H1 (cell line): ENCODE measurements around the gene CDYL. TPM values are rescaled to one million over a fixed set of nuclear protein-coding genes. Genes with fewer than 3 reads are reported as not detected.

ENCODE experiments used
- CTCF ChIA-PET: fragments of 300-600 bp; sonication (Branson Sonifier 250); formaldehyde crosslinking; loops from one replicate; lab custom pipeline; 2021; ENCODE audit not compliant: partially characterized antibody; lab: Charles Lee
- POLR2A ChIA-PET: fragments of 300-600 bp; sonication (Branson Sonifier 250); formaldehyde crosslinking; loops from one replicate; lab custom pipeline; 2021; ENCODE audit warnings: inconsistent platforms; ENCODE audit not compliant: partially characterized antibody; lab: Charles Lee
- DNase-seq, 2 experiments: peaks; one replicate each; pipeline versions ENCODE4 v3.0.0 to v3.0.0-alpha.2; 2010 to 2022; ENCODE audit warnings: low spot score in 2 of 2, low read depth in 1 of 2, mixed read lengths in 1 of 2
- FAIRE-seq: peaks from 2 replicates; lab custom pipeline; 2011; peaks lifted over from hg19 to GRCh38; lab: Jason Lieb, UNC
- H2AFZ ChIP-seq: 2 replicates; pipeline ENCODE4 v1.8.1; 2012; ENCODE audit warnings: low read length, inconsistent platforms
- H2AK5ac ChIP-seq: 2 replicates; pipeline ENCODE4 v1.6.1; 2013; ENCODE audit warnings: low read depth, low read length
- H2BK120ac ChIP-seq: replicated peaks from 2 replicates; pipeline ENCODE3; 2013; ENCODE audit warnings: low read depth, low read length, inconsistent platforms
- H2BK12ac ChIP-seq: 2 replicates; pipeline ENCODE4 v1.6.1; 2013; ENCODE audit warnings: low read depth, low read length
- H2BK15ac ChIP-seq: 2 replicates; pipeline ENCODE4 v1.6.1; 2013; ENCODE audit warnings: low read length
- H2BK20ac ChIP-seq: 2 replicates; pipeline ENCODE4 v1.6.1; 2013; ENCODE audit warnings: low read length
- H2BK5ac ChIP-seq: 2 replicates; pipeline ENCODE4 v1.6.1; 2013; ENCODE audit warnings: low read depth, low read length
- H3K14ac ChIP-seq: 2 replicates; pipeline ENCODE4 v1.6.1; 2013; ENCODE audit warnings: inconsistent platforms; ENCODE audit not compliant: insufficient read length
- H3K18ac ChIP-seq: 2 replicates; pipeline ENCODE4 v1.6.1; 2013; ENCODE audit warnings: low read length; ENCODE audit errors: extremely low read depth
- H3K23ac ChIP-seq: 2 replicates; pipeline ENCODE4 v1.6.1; 2013; ENCODE audit warnings: inconsistent platforms; ENCODE audit not compliant: insufficient read length
- H3K23me2 ChIP-seq: 2 replicates; pipeline ENCODE4 v1.6.1; 2013; ENCODE audit warnings: low read depth, low read length
- H3K27ac ChIP-seq: 2 replicates; pipeline ENCODE4 v1.6.1; 2011; ENCODE audit warnings: low read depth, low read length, inconsistent platforms
- H3K27me3 ChIP-seq, 4 experiments: replicated peaks in 1 of 4; 1 replicate in 1 of 4; 2 replicates in 3 of 4; pipeline versions ENCODE4 v1.6.1 to v1.8.1; 2011 to 2013; ENCODE audit warnings: low read length in 3 of 4, mild to moderate bottlenecking in 3 of 4, inconsistent platforms in 2 of 4, mixed read lengths in 2 of 4, moderate library complexity in 1 of 4; ENCODE audit not compliant: control insufficient read depth in 3 of 4, insufficient read depth in 3 of 4; ENCODE audit errors: extremely low read depth in 1 of 4
- H3K36me3 ChIP-seq, 4 experiments: 2 replicates each; pipeline versions ENCODE4 v1.6.1 to v1.8.1; 2011 to 2013; ENCODE audit warnings: mild to moderate bottlenecking in 4 of 4, low read length in 3 of 4, moderate library complexity in 2 of 4, control low read depth in 1 of 4, inconsistent platforms in 1 of 4; ENCODE audit not compliant: insufficient read depth in 4 of 4, control insufficient read depth in 2 of 4
- H3K4ac ChIP-seq: replicated peaks from 2 replicates; pipeline ENCODE3; 2013; ENCODE audit warnings: low read length, low read depth, mixed read lengths, inconsistent platforms; ENCODE audit not compliant: insufficient read length
- H3K4me1 ChIP-seq, 4 experiments: replicated peaks in 1 of 4; 1 replicate in 1 of 4; 2 replicates in 3 of 4; pipeline versions ENCODE4 v1.6.1 to v1.8.1; 2011 to 2013; ENCODE audit warnings: low read length in 3 of 4, inconsistent platforms in 2 of 4, mixed read lengths in 1 of 4; ENCODE audit not compliant: insufficient read depth in 4 of 4, control insufficient read depth in 3 of 4
- H3K4me2 ChIP-seq, 2 experiments: 2 replicates each; pipeline versions ENCODE4 v1.6.1 to v1.8.1; 2011 to 2013; ENCODE audit warnings: low read depth in 2 of 2, low read length in 2 of 2, control low read depth in 1 of 2, inconsistent platforms in 1 of 2, mild to moderate bottlenecking in 1 of 2; ENCODE audit not compliant: insufficient read depth in 1 of 2
- H3K4me3 ChIP-seq, 4 experiments: fragments of 200-600, 300-600 bp in 1 of 4; sonication (generic), shearing (Covaris generic), sonication (Bioruptor Twin) in 1 of 4; 2 replicates each; pipeline versions ENCODE4 v1.5.1 to v1.8.1; 2011 to 2016; ENCODE audit warnings: low read length in 4 of 4, low read depth in 3 of 4, control low read depth in 2 of 4, inconsistent platforms in 2 of 4, mild to moderate bottlenecking in 2 of 4, mixed read lengths in 1 of 4, moderate library complexity in 1 of 4; ENCODE audit not compliant: insufficient read depth in 2 of 4; ENCODE audit errors: extremely low read depth in 1 of 4
- H3K56ac ChIP-seq: replicated peaks from 2 replicates; pipeline ENCODE3; 2013; ENCODE audit warnings: low read depth, mild to moderate bottlenecking, mixed read lengths, low read length, inconsistent platforms; ENCODE audit not compliant: insufficient read length
- H3K79me1 ChIP-seq: 2 replicates; pipeline ENCODE4 v1.6.1; 2013; ENCODE audit warnings: low read depth, low read length, control low read depth
- H3K79me2 ChIP-seq, 2 experiments: 2 replicates each; pipeline versions ENCODE4 v1.6.1 to v1.8.1; 2012 to 2013; ENCODE audit warnings: low read length in 2 of 2, mild to moderate bottlenecking in 2 of 2, inconsistent platforms in 1 of 2; ENCODE audit not compliant: insufficient read depth in 2 of 2, control insufficient read depth in 1 of 2
- H3K9ac ChIP-seq, 4 experiments: replicated peaks in 1 of 4; 1 replicate in 1 of 4; 2 replicates in 3 of 4; pipeline versions ENCODE4 v1.6.1 to v1.8.1; 2011 to 2013; ENCODE audit warnings: low read depth in 3 of 4, low read length in 3 of 4, control low read depth in 2 of 4, mild to moderate bottlenecking in 2 of 4, moderate library complexity in 2 of 4, inconsistent platforms in 1 of 4; ENCODE audit errors: extremely low read depth in 1 of 4
- H3K9me3 ChIP-seq, 2 experiments: 2 replicates each; pipeline versions ENCODE4 v1.6.1 to v1.8.1; 2012 to 2013; ENCODE audit warnings: mild to moderate bottlenecking in 2 of 2, moderate library complexity in 2 of 2, control low read depth in 1 of 2, inconsistent platforms in 1 of 2, low read depth in 1 of 2, low read length in 1 of 2, mixed read lengths in 1 of 2; ENCODE audit not compliant: insufficient read depth in 2 of 2
- H4K20me1 ChIP-seq, 2 experiments: replicated peaks in 1 of 2; 2 replicates each; pipeline versions ENCODE3 to v1.8.1; 2011 to 2013; ENCODE audit warnings: inconsistent platforms in 2 of 2, low read length in 2 of 2, mild to moderate bottlenecking in 1 of 2; ENCODE audit not compliant: insufficient read depth in 2 of 2, control insufficient read depth in 1 of 2
- H4K5ac ChIP-seq: 2 replicates; pipeline ENCODE4 v1.6.1; 2013; ENCODE audit warnings: low read length, low read depth, mixed read lengths, inconsistent platforms; ENCODE audit not compliant: insufficient read length
- H4K8ac ChIP-seq: 2 replicates; pipeline ENCODE4 v1.8.0; 2013; ENCODE audit warnings: mild to moderate bottlenecking, moderate library complexity, low read length, inconsistent platforms; ENCODE audit not compliant: insufficient read depth; ENCODE audit errors: extremely low read depth
- H4K91ac ChIP-seq: replicated peaks from 2 replicates; pipeline ENCODE3; 2013; ENCODE audit warnings: low read length, mixed read lengths, inconsistent platforms; ENCODE audit not compliant: insufficient read length
- ASH2L ChIP-seq: fragments of 200-600, 300-600 bp; sonication (generic); IDR thresholded peaks from one replicate; pipeline ENCODE4 v1.7.1; 2017; ENCODE audit warnings: low read length
- CREB1 ChIP-seq: IDR thresholded peaks from 2 replicates; pipeline ENCODE4 v1.6.1; 2012; ENCODE audit warnings: inconsistent platforms
- GABPA ChIP-seq: IDR thresholded peaks from 2 replicates; pipeline ENCODE4 v1.6.1; 2011; ENCODE audit warnings: mild to moderate bottlenecking, low read length, moderate library complexity, borderline replicate concordance; ENCODE audit not compliant: insufficient read depth
- HDAC2 ChIP-seq, 2 experiments: fragments of 300-600 bp in 1 of 2; sonication (generic) in 1 of 2; IDR thresholded peaks; 2 replicates each; pipeline ENCODE4 v1.6.1; 2011 to 2012; ENCODE audit warnings: low read depth in 2 of 2, low read length in 2 of 2, mild to moderate bottlenecking in 2 of 2, moderate library complexity in 2 of 2, borderline replicate concordance in 1 of 2, inconsistent platforms in 1 of 2
- HDAC6 ChIP-seq: IDR thresholded peaks from one replicate; pipeline ENCODE4 v1.7.1; 2012; ENCODE audit warnings: low read depth, mild to moderate bottlenecking, inconsistent platforms, low read length, moderate library complexity
- NRF1 ChIP-seq: IDR thresholded peaks from 2 replicates; pipeline ENCODE4 v1.6.1; 2011; ENCODE audit warnings: mild to moderate bottlenecking, low read depth, low read length, improper control_type of control experiment
- POLR2A ChIP-seq, 2 experiments: IDR thresholded peaks; 1 replicate in 1 of 2; 2 replicates in 1 of 2; pipeline ENCODE4 v1.6.1; 2011; ENCODE audit warnings: low read depth in 2 of 2, low read length in 2 of 2, mild to moderate bottlenecking in 2 of 2; ENCODE audit errors: control extremely low read depth in 1 of 2
- RFX5 ChIP-seq: IDR thresholded peaks from 2 replicates; pipeline ENCODE4 v1.6.1; 2011; ENCODE audit warnings: low read depth, low read length, improper control_type of control experiment, borderline replicate concordance
- TAF7 ChIP-seq: optimal IDR thresholded peaks from 2 replicates; pipeline ENCODE3; 2011; ENCODE audit warnings: low read depth, mild to moderate bottlenecking, inconsistent platforms, low read length, moderate library complexity, borderline replicate concordance
- TCF12 ChIP-seq: IDR thresholded peaks from 2 replicates; pipeline ENCODE4 v1.6.1; 2011; ENCODE audit warnings: low read depth, mild to moderate bottlenecking, low read length
- WGBS, 2 experiments: shearing (Covaris generic) in 1 of 2; methylation state at CpG; one replicate each; pipeline versions ENCODE4 v1.1.6 to v1.1.7; 2013 to 2015; ENCODE audit warnings: low lambda C conversion rate in 2 of 2, mixed read lengths in 2 of 2, inconsistent platforms in 1 of 2, low coverage in 1 of 2, missing lambda C conversion rate in 1 of 2; ENCODE audit not compliant: insufficient replicate concordance in 2 of 2, insufficient coverage in 1 of 2, insufficient read length in 1 of 2; ENCODE audit errors: extremely low coverage in 1 of 2, missing lambda C conversion rate in 1 of 2; 5-methylcytosine and 5-hydroxymethylcytosine counted together
- polyA plus RNA-seq, 7 experiments: library from polyadenylated mRNA; depleted of rRNA in 3 of 7; stranded (reverse) in 5 of 7; unstranded in 2 of 7; fragments of >200 nt in 5 of 7; fragments of 200-250 nt in 2 of 7; gene quantifications; 1 replicate in 5 of 7; 2 replicates in 1 of 7; 4 replicates in 1 of 7; pipeline versions ENCODE4 v1.2.1 to v1.2.3, GENCODE V29; 2011 to 2013; ENCODE audit warnings: missing spikeins in 2 of 7, mixed read lengths in 2 of 7
- total RNA-seq: library from RNA; stranded (reverse); fragmentation: NEBNext Ultra II Directional; extraction: Animal tissue kit (Norgen Biotek cat#: 25700); gene quantifications from 2 replicates; pipeline ENCODE4 v1.2.1, GENCODE V29; 2021
- TF ChIP-seq, protein P1 (sequence below): IDR thresholded peaks from 2 replicates; pipeline ENCODE4 v1.6.1; 2012; ENCODE audit warnings: inconsistent platforms

CDYL gene
- total and polyA plus RNA-seq, 2 of the 8 experiments (the other 6 are each of a cell fraction or from before 2014, with no cell fraction given) = 56.4 to 119 TPM

DNA sequence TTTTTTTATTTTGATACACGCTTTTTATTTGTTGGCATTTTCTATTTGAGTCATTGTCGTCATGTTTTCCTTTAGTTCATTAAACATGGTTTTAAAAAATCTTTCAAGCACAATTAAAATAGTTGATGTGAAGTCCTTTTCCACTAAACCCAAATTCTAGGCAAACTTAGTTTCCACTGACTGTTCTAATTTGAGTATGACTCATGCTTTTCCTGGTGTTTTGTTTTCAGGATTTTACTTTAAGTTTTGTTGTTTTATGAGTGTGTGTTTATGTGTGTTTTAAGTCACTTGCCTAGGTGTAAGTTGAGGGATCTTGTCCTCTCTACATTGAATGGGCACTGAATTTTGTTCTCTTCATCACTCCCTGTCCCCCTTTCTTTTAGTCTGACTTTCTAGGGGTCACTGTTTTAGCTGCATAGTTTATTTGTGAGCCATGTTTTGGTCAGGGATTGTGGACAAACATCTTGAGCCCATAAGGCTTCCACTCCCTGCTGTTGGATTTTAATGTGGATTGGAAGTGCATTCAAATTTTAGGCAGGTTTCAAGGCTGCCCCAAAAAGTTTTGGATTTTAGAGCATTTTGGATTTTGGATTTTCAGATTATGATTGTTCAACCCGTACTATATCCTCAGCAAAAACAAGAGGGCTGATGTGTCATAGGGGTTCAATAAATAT is 94.8 kb downstream of the CDYL start:
- H2BK20ac ChIP-seq = no peak overlapping the region
- H3K4me3 ChIP-seq = no peak overlapping the region
- peaks cover 9% of the 10 kb centered on the region for H3K79me1 ChIP-seq
- H4K20me1 ChIP-seq = peaks cover 26 to 41% of the 10 kb centered on the region in 2 experiments
- no peaks in the 10 kb centered on the region for H3K9me3 ChIP-seq
- H2BK15ac ChIP-seq = no peak overlapping the region
- H2AFZ ChIP-seq = no peak overlapping the region
- H2BK5ac ChIP-seq = no peak overlapping the region
- no peak for DNase-seq
- no peak overlapping the region for H2AK5ac ChIP-seq
- H2BK12ac ChIP-seq = no peak overlapping the region
- H3K56ac ChIP-seq = no peak overlapping the region
- no peak overlapping the region for H3K4me2 ChIP-seq
- H3K4ac ChIP-seq = no peak overlapping the region
- peaks cover 10 to 99% of the 10 kb centered on the region in 2 experiments; a peak in 3 of 4 replicates for H3K79me2 ChIP-seq
- peaks cover 0 to 3% (median 1%) of the 10 kb centered on the region in 4 experiments; a peak in 2 of 8 replicates for H3K36me3 ChIP-seq
- no peak for FAIRE-seq
- WGBS, 2 experiments = 93% methylated on average over 3 of the region's 3 CpGs; no CpG with 5 or more reads in 1 of the 2 experiments
- H3K23ac ChIP-seq = no peak overlapping the region
- H3K14ac ChIP-seq = no peak overlapping the region
- CTCF ChIA-PET = interaction anchor here (0.9 to 1.0 kb wide), 2 partner anchors 8 to 86 kb away, joined by 3 read pairs; no protein-coding TSS in a partner anchor
- H4K8ac ChIP-seq = no peak overlapping the region
- H2BK120ac ChIP-seq = no peak overlapping the region
- peaks cover 0 to 1% (median 0%) of the 10 kb centered on the region in 4 experiments; a peak in 1 of 7 replicates for H3K27me3 ChIP-seq
- no peaks in the 10 kb centered on the region for H3K23me2 ChIP-seq
- H4K91ac ChIP-seq = no peak overlapping the region
- H3K18ac ChIP-seq = no peak overlapping the region
- no peak overlapping the region for H3K9ac ChIP-seq
- POLR2A ChIA-PET = interaction anchor here (1.4 kb wide), 1 partner anchor 15 kb away, joined by 5 read pairs; no protein-coding TSS in a partner anchor
- H4K5ac ChIP-seq = no peak overlapping the region
- TF ChIP-seq TCF12 (no peak), HDAC6 (no peak), HDAC2 (IDR thresholded peaks at IDR 0.05; ENCODE audit: borderline replicate concordance in 1 of 2, low read depth in 2 of 2, low read length in 2 of 2) (no peak), GABPA (no peak), CREB1 (no peak), TAF7 (no peak), NRF1 (no peak), ASH2L (no peak), POLR2A (IDR thresholded peaks at IDR 0.05; ENCODE audit: control extremely low read depth in 1 of 2, low read depth in 2 of 2, low read length in 2 of 2) (no peak), RFX5 (no peak)
- TF ChIP-seq, protein P1, sequence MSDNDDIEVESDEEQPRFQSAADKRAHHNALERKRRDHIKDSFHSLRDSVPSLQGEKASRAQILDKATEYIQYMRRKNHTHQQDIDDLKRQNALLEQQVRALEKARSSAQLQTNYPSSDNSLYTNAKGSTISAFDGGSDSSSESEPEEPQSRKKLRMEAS = no peak
- H3K27ac ChIP-seq = no peak overlapping the region
- peaks cover 0 to 2% (median 0%) of the 10 kb centered on the region in 4 experiments; a peak in 1 of 7 replicates for H3K4me1 ChIP-seq
